ENCODE data around the gene SPATA20. TPM values are rescaled to one million over a fixed set of nuclear protein-coding genes. Genes with fewer than 3 reads are reported as not detected.

SPATA20 gene
- total RNA-seq, 2 donors from 2014 or later: 65.6 to 75.2 TPM

- no peaks in the 10 kb centered on the region for H3K27me3 ChIP-seq
- H3K9me3 ChIP-seq: no peaks in the 10 kb centered on the region
- no peak overlapping the region for H3K4me3 ChIP-seq
- intact Hi-C loops (cut with DNase I): loop anchor here (5.0 kb wide), 1 partner anchor 48 kb away; no protein-coding TSS in a partner anchor
- no peaks in the 10 kb centered on the region for H3K36me3 ChIP-seq (replicated peaks in 1 of 2; ENCODE audit: insufficient read depth in 1 of 2, low read depth in 2 of 2)
- WGBS, 2 donors: 86 to 91% methylated on average over 7 of the region's 7 CpGs
- TF ChIP-seq CTCF (IDR thresholded peaks at IDR 0.05): no peak
- H3K4me1 ChIP-seq: peaks cover 42% of the 10 kb centered on the region
- no peak for DNase-seq
- H3K27ac ChIP-seq: no peak overlapping the region
- ATAC-seq: no peak
Measured at GRCh38 chr17:50529849-50530248, 17.1 kb upstream of the SPATA20 start.

- peak overlapping the region in 3 of 4 donors; percentile 89 to 96 (median 92) for H3K27ac ChIP-seq
- 18 to 38% methylated on average over 4 to 6 of the region's 6 CpGs for WGBS, 2 donors
- TF ChIP-seq CTCF (IDR thresholded peaks at IDR 0.05): no peak
- TF ChIP-seq POLR2A (IDR thresholded peaks at IDR 0.05): no peak
- no peaks in the 10 kb centered on the region for H3K36me3 ChIP-seq (replicated peaks in 1 of 2; ENCODE audit: insufficient read depth in 1 of 2, low read depth in 2 of 2)
- H3K27me3 ChIP-seq: no peaks in the 10 kb centered on the region
- no peak for ATAC-seq
- H3K4me3 ChIP-seq: no peak overlapping the region
- DNase-seq: no peak
- H3K9me3 ChIP-seq: no peaks in the 10 kb centered on the region
- H3K4me1 ChIP-seq: peaks cover 59% of the 10 kb centered on the region
- intact Hi-C loops (cut with DNase I): loop anchor here (5.0 kb wide), 1 partner anchor 49 kb away; no protein-coding TSS in a partner anchor
Measured at GRCh38 chr17:50531428-50532025, 15.4 kb upstream of the SPATA20 start.

GRCh38 chr17:50532452-50533024 lies 14.4 kb upstream of the SPATA20 start, which contains the start of gene EPN3:
Gene EPN3, plus strand, starts transcription at chr17:50532735. Its CDS starts 3,822 bp downstream, at chr17:50536557.
- ATAC-seq: peak; percentile 59
- intact Hi-C loops (cut with DNase I): loop anchor here (5.0 kb wide), 1 partner anchor 50 kb away; no protein-coding TSS in a partner anchor

GRCh38 chr17:50533185-50533584 lies 13.8 kb upstream of the SPATA20 start:
- Histone ChIP-seq H3K36me3 (replicated peaks in 1 of 2; ENCODE audit: insufficient read depth in 1 of 2, low read depth in 2 of 2) (peaks cover 3 to 5% of the 10 kb centered on the region in 2 donors), H3K9me3 (no peaks in the 10 kb centered on the region), H3K27ac (peak overlapping the region; percentile 79 to 96 (median 90)), H3K27me3 (no peaks in the 10 kb centered on the region), H3K4me3 (peak overlapping the region; percentile 16 to 28), H3K4me1 (peaks cover 74% of the 10 kb centered on the region)
- 0 to 5% methylated on average over 1 to 5 of the region's 5 CpGs for WGBS, 2 donors
- intact Hi-C loops (cut with DNase I): loop anchor here (5.0 kb wide), 1 partner anchor 51 kb away; no protein-coding TSS in a partner anchor
- ATAC-seq (no peak), DNase-seq (peak in 2 of 4 donors; percentile 31 to 44)
- no peak for TF ChIP-seq CTCF (IDR thresholded peaks at IDR 0.05)
- no peak for TF ChIP-seq POLR2A (IDR thresholded peaks at IDR 0.05)

More at GRCh38 chr17:50532452-50533024, 14.4 kb upstream of the SPATA20 start, which contains the start of gene EPN3:
- Histone ChIP-seq H3K27me3 (no peaks in the 10 kb centered on the region), H3K4me1 (peaks cover 69% of the 10 kb centered on the region), H3K27ac (peak within 1 kb of the TSS; percentile 79 to 96 (median 90)), H3K9me3 (no peaks in the 10 kb centered on the region), H3K36me3 (replicated peaks in 1 of 2; ENCODE audit: insufficient read depth in 1 of 2, low read depth in 2 of 2) (peaks cover 0 to 5% of the 10 kb centered on the region in 2 donors), H3K4me3 (peak within 1 kb of the TSS; percentile 16 to 28)
- peak in 3 of 7 experiments; percentile 31 to 45 (median 31) for TF ChIP-seq CTCF (IDR thresholded peaks at IDR 0.05)
- peak; percentile 28 to 75 (median 55) for TF ChIP-seq POLR2A (IDR thresholded peaks at IDR 0.05)
- 0% methylated on average over 5 to 21 of the region's 21 CpGs for WGBS, 2 donors
- DNase-seq: peak; percentile 83 to 89 (median 87)
